Activated CD4-positive, CD25-positive, alpha-beta regulatory T cell treated with anti-CD3 and anti-CD28 coated beads, Interleukin-2, amount 50 U/mL, for 16 hours (primary cell): Measurements from ENCODE around the gene SBF2.

ENCODE experiments used
- DNase-seq: peaks from one replicate; pipeline ENCODE4 v3.0.0-alpha.2; 2020; ENCODE audit warnings: low read depth, low spot score

SBF2 gene

GRCh38 chr11:10317776-10318526 lies 23.9 kb upstream of the SBF2 start:
- no peak for DNase-seq

DNA sequence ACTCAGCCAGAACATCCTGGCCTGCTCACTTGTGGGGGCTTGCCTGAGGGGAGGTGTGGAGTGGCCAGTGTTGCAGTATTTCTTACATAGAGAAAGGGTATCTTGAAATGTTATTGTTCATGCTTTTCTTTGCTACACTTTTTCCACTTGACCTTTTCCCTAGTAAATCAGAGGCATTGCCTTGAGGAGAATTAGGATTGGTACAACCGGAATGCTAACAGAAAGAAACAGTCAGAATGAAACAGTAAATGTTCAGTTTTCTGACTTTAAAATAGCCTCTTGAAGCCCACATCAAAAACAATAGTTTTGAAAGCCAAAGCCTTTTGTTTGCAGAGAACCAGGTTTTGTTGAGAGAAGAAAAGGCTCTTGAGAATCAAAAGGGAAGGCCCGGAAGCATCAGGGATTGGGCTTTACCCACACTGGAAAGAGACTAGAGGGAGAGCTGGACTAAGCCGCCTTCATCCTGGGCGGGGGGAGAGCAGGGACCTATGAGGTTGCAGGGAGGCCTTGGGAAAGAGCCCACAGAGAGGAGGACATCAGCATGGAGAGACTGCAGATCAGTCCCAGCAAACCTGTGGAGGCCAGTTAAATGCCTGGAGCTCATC lies 23.2 kb upstream of the SBF2 start:
- no peak for DNase-seq

DNA sequence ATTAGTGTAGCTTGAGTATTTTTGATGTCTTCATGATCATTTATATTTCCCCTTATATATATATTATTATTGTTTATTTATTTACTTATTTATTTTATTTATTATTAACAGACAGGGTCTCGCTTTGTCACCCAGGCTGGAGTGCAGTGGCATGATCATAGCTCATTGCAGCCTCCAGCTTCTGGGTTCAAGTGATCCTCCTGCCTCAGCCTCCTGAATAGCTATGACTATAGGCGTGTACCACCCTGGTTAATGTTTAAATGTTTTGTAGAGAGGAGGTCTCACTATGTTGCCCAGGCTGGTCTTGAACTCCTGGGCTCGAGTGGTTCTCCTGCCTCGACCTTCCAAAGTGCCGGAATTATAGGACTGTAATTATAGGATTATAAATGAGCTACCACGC lies 21.1 kb upstream of the SBF2 start:
- DNase-seq, result no peak

- DNase-seq, result no peak
Observed at GRCh38 chr11:10314199-10315072, 20.4 kb upstream of the SBF2 start.

GRCh38 chr11:10311802-10312201 lies 17.8 kb upstream of the SBF2 start:
- DNase-seq, result no peak

DNA sequence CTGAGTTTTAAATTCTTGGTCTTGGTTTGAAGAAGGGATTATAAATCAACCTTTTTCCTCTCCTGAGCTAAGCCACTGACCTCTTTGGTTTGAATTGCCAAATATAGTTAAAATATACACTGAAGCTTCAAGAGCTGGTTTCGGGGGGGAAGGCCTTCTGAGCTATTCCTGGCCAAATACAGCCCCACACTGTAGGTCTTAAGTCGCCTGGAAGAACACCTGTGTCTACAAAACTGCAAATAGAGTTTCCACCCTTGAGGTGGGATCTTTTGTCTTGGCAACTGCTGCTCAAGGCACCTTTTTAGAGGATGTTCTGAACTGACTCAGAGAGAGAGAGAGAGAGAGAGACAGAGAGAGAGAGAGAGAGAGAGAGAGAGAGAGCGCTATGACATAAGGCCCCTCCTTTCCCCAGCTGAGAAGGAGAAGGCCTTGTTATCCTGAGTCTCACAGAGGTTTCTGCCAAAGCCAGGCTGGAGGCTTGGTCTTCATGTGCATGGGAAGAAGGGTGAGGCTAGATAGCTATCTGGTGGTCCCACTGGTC lies 16.4 kb upstream of the SBF2 start:
- no peak for DNase-seq

DNA sequence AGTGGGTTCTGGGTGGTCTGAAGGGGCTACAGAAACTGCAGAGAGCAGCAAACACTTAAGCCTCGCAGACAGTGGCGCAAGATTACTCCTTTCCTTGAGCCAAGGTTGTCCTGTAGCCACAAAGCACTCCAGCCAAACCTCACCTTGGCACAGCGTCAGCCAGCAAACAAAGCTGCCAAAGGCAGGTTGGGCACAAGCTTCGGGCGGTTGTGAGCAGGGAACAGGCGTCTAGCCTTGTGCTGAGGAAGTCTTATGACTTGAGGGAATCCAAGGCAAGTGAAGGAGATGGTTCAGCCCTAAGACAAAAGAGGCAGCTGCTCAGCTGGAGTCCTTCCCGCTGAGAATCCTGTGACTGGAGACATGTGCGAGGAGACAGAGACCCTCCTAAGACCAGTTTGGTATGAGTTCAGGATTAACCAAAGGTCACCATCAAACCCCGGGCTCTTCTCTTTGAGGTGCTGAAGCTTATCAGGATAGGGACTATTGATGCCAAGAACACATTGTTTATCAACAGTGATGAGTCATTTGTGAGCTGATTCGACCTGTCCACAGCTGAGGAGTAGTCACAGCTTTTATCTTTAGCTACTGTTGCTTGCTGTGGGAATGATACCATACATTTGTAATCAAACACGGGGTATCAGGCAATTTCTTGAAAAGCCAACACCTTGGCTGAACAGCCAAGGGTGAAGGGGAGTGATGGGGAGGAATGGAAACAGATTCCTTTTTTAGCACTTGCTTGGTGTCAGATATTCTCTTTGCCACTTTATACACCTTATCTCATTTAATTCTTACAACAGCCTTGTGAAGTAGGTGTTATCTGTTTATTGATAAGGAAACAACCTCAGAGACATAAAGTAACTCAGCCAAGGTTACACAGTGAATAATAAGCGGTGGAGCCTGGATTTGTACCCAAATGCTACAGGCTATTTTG lies 15.4 kb upstream of the SBF2 start:
- no peak for DNase-seq

GRCh38 chr11:10308201-10308954 lies 14.4 kb upstream of the SBF2 start:
- no peak for DNase-seq

DNA sequence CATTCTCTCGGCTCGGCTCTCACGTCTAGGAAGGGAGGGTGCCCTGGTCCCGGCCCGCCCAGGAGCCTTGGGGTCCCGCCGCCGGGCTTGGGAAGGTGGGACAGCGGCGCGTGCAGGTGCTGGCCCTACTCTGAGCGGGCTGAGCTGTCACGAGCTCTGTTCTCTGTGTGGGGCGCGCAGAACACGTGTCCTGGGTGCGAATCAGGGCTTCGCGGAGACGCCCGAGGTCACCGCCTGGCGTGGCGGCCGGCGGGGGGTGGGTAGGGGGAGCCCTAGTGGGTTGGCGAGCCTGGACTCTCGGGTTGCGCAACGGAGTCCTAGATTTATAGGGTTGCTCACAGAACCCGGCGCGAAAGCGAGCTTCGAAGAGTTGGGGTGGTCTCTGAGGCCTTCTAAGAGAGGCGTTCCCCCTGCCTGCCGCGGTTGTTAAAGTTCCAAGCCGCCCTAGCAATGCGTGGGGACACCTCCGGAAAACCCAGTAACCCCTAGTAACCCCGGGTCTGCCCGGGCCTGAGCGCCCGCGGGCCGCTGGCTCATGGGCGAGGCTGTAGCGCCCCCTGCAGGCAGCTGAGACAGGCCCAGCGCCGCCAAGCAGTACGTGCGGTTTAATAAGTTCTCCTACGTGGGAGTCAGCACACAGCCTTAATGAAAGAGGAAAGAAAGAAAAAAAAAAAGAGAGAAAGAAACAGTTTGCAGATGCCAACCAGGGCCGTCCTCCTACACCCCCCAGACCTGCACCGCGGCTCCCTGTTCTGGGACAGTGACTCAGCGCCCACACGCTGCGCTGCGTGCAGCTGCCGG lies 13.6 kb upstream of the SBF2 start:
- peak; percentile 51 for DNase-seq

- DNase-seq, result no peak
Observed at GRCh38 chr11:10307022-10307399, 13.0 kb upstream of the SBF2 start.

DNA sequence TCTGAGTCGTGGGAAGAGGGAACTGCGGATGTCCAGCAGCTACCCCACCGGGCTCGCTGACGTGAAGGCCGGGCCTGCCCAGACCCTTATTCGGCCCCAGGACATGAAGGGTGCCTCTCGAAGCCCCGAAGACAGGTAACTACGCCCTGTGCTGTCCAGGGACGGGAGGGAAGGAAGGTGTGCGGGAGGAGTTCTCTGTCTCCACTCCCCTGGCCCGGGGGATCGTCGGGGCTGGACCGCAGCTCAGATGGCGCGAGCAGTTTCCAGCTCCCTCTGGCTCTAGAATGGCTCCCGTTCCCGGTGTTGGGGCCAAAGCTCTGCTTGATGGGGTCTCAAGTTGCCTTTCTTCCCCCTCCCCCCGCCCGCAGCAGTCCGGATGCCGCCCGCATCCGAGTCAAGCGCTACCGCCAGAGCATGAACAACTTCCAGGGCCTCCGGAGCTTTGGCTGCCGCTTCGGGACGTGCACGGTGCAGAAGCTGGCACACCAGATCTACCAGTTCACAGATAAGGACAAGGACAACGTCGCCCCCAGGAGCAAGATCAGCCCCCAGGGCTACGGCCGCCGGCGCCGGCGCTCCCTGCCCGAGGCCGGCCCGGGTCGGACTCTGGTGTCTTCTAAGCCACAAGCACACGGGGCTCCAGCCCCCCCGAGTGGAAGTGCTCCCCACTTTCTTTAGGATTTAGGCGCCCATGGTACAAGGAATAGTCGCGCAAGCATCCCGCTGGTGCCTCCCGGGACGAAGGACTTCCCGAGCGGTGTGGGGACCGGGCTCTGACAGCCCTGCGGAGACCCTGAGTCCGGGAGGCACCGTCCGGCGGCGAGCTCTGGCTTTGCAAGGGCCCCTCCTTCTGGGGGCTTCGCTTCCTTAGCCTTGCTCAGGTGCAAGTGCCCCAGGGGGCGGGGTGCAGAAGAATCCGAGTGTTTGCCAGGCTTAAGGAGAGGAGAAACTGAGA lies 12.2 kb upstream of the SBF2 start:
- no peak for DNase-seq

DNA sequence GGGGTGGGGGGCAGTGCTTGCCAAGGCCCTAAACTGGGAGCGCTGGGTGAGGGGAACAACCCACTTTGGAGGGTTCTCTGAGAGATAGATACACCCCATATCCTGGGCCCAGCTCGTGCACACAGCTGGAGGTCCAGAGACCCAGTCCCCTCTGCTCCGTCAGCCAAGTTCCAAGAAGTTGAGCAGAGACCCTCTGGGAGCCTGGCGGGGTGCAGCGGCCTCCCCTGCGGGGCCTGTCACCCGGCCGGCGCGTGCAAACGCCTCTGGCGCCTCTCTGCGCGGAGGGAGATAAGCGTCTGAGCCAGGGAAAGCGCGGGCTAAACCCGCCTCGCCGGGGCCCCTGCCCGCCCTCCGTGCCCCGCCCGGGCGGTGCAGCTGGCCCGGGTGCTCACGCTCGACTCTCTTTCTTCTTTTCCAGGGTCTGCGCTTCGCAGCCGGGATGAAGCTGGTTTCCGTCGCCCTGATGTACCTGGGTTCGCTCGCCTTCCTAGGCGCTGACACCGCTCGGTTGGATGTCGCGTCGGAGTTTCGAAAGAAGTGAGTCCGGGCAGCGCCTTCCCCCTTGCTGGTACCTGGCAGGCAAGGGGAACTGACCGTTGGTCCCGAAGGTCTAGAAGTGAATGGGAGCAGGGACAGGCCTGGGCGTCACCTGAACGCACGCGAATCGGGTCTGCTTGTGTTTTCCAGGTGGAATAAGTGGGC lies 11.4 kb upstream of the SBF2 start:
- no peak for DNase-seq

GRCh38 chr11:10304495-10305261 lies 10.7 kb upstream of the SBF2 start, which contains the start of gene ADM:
TSS of gene ADM (plus strand) at chr11:10305073. CDS start at chr11:10305701, 628 bp downstream.
- no peak for DNase-seq

GRCh38 chr11:10303558-10304363 lies 9.7 kb upstream of the SBF2 start:
- no peak for DNase-seq

DNA sequence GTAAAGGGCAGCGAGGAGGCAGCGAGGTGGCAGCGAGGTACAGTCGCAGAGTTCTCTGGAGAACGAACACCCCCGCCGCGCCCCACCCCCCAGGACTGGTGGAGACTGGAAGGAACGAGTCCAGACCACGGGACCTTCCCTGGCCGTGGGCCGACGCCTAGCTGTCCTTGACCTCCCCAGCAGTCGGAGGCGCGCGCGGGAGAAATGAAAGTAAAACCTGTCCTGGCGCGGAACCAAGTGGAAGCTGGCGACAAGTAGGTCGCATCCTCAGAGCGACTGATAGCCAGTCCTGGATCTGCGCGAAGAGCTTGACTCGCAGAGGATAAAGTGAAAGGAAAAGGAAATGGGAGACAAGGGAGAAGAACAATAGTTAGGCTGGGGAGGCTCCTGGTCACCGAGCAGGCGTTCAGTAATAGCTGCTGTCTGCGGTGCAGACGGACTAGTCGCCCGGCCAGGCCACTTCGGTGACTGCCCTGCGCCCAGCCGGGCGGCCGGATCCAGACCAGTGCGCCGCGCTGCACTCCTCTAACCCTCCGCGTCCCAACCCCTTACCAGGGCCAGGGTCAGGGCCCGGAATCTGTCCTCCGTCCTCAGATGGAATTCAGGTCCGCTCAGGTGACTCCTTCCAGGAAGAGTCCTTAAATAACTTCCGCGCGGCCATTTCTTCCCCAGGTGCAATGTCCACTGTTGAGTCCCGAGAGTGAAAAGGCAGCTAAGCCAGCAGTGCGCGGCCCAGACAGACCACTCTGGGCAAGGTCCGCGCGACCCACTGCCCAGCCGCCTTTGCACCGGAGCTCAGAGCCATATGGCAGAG lies 8.9 kb upstream of the SBF2 start:
- DNase-seq, result no peak
